ENCODE data around the gene PIGU.

- TF ChIP-seq, protein P1, sequence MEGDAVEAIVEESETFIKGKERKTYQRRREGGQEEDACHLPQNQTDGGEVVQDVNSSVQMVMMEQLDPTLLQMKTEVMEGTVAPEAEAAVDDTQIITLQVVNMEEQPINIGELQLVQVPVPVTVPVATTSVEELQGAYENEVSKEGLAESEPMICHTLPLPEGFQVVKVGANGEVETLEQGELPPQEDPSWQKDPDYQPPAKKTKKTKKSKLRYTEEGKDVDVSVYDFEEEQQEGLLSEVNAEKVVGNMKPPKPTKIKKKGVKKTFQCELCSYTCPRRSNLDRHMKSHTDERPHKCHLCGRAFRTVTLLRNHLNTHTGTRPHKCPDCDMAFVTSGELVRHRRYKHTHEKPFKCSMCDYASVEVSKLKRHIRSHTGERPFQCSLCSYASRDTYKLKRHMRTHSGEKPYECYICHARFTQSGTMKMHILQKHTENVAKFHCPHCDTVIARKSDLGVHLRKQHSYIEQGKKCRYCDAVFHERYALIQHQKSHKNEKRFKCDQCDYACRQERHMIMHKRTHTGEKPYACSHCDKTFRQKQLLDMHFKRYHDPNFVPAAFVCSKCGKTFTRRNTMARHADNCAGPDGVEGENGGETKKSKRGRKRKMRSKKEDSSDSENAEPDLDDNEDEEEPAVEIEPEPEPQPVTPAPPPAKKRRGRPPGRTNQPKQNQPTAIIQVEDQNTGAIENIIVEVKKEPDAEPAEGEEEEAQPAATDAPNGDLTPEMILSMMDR (IDR thresholded peaks at IDR 0.05), result no peak
- TF ChIP-seq POLR2A (IDR thresholded peaks at IDR 0.05), result no peak
Measured at GRCh38 chr20:34542439-34542838, 134.5 kb downstream of the PIGU start.

All from lower leg skin (tissue), 3 donors.